Panc1 (cell line): Measurements from ENCODE around the gene SLIT1. TPM values are rescaled to one million over a fixed set of nuclear protein-coding genes. Genes with fewer than 3 reads are reported as not detected.

Experiments used
- ATAC-seq: fragments of 200-7000 bp; cut with Tn5 transposase; 2 replicates; pipeline ENCODE4 v1.9.1; 2020; ENCODE audit warnings: mild to moderate bottlenecking, moderate library complexity
- BruUV-seq: library from RNA; stranded (reverse); fragments of 400-500 nt; replicated peaks from 2 replicates; lab custom pipeline; 2021; lab: Mats Ljungman, UMichigan
- CTCF ChIA-PET: fragments of 300-600 bp; sonication (Branson Sonifier 250); formaldehyde crosslinking; loops from one replicate; lab custom pipeline; 2022; ENCODE audit warnings: antibody characterized with exemption; lab: Charles Lee
- POLR2A ChIA-PET: fragments of 300-600 bp; sonication (Branson Sonifier 250); formaldehyde crosslinking; loops from one replicate; lab custom pipeline; 2022; ENCODE audit warnings: antibody characterized with exemption; lab: Charles Lee
- DNase-seq: peaks from one replicate; pipeline ENCODE4 v3.0.0-alpha.2; 2010; ENCODE audit warnings: low read depth, low spot score
- H3K27ac ChIP-seq: 2 replicates; pipeline ENCODE4 v1.5.1; 2011; ENCODE audit warnings: mild to moderate bottlenecking, low read length, inconsistent platforms
- H3K27me3 ChIP-seq: fragments of 200-500 bp; sonication (Bioruptor generic); 2 replicates; pipeline ENCODE4 v1.6.0; 2014; ENCODE audit warnings: low read length, inconsistent platforms; ENCODE audit not compliant: control insufficient read depth, insufficient read depth
- H3K36me3 ChIP-seq: fragments of 200-500 bp; sonication (Bioruptor generic); 2 replicates; pipeline ENCODE4 v1.5.1; 2014; ENCODE audit warnings: inconsistent platforms, mild to moderate bottlenecking, low read length, moderate library complexity; ENCODE audit not compliant: control insufficient read depth, insufficient read depth
- H3K4me1 ChIP-seq: 2 replicates; pipeline ENCODE4 v1.5.1; 2011; ENCODE audit warnings: inconsistent platforms, mild to moderate bottlenecking, low read length, moderate library complexity; ENCODE audit not compliant: control insufficient read depth, insufficient read depth
- H3K4me3 ChIP-seq, 2 experiments: 2 replicates each; pipeline ENCODE4 v1.5.1; 2011 to 2012; ENCODE audit warnings: low read depth in 2 of 2, low read length in 2 of 2, mild to moderate bottlenecking in 2 of 2, inconsistent platforms in 1 of 2, moderate library complexity in 1 of 2
- H3K9me3 ChIP-seq: fragments of 200-500 bp; sonication (Bioruptor generic); 2 replicates; pipeline ENCODE4 v1.5.1; 2014; ENCODE audit warnings: low read depth, mild to moderate bottlenecking, inconsistent platforms, low read length, moderate library complexity; ENCODE audit not compliant: control insufficient read depth, insufficient read depth
- CTCF ChIP-seq: fragments of 450-650 bp; IDR thresholded peaks from 2 replicates; pipeline ENCODE4 v1.5.1; 2017; ENCODE audit warnings: mild to moderate bottlenecking
- POLR2AphosphoS5 ChIP-seq: IDR thresholded peaks from 2 replicates; pipeline ENCODE4 v1.6.1; 2012; ENCODE audit warnings: mild to moderate bottlenecking, low read depth, low read length, moderate library complexity
- REST ChIP-seq, 2 experiments: IDR thresholded peaks; 2 replicates each; pipeline ENCODE4 v1.6.1; 2011 to 2012; ENCODE audit warnings: low read depth in 2 of 2, control low read depth in 1 of 2, low read length in 1 of 2, mild to moderate bottlenecking in 1 of 2, moderate library complexity in 1 of 2; ENCODE audit not compliant: insufficient read depth in 1 of 2
- SIN3A ChIP-seq: IDR thresholded peaks from 2 replicates; pipeline ENCODE4 v1.6.1; 2012; ENCODE audit warnings: low read depth, mild to moderate bottlenecking, low read length, moderate library complexity, borderline replicate concordance; ENCODE audit not compliant: insufficient read depth
- TCF7L2 ChIP-seq: IDR thresholded peaks from 2 replicates; pipeline ENCODE4 v1.6.1; 2011; ENCODE audit warnings: mild to moderate bottlenecking, low read depth, low read length, inconsistent platforms
- in situ Hi-C: cut with HindIII; loops from 2 replicates; pipeline ENCODE4 v1.10.0; 2016; ENCODE audit warnings: low sequenced_read_pairs, low pct_unique_long_range_greater_than_20kb
- intact Hi-C: fragments of 100-400 bp; cut with micrococcal nuclease; formaldehyde crosslinking; loops from one replicate; pipeline ENCODE4 v1.10.0; 2022; ENCODE audit not compliant: unreplicated experiment
- total RNA-seq: library from RNA; stranded (reverse); gene quantifications from one replicate; pipeline ENCODE4 v1.2.1, GENCODE V29; 2021; ENCODE audit not compliant: unreplicated experiment

The SLIT1 gene
- total RNA-seq, 1 experiment from 2014 or later = 2.6 TPM

- H3K27ac ChIP-seq = no peak overlapping the region
- DNase-seq (no peak), ATAC-seq (no peak)
- H3K9me3 ChIP-seq = no peaks in the 10 kb centered on the region
- peaks cover 12% of the 10 kb centered on the region for H3K27me3 ChIP-seq
- intact Hi-C loops = no loop called here
- H3K36me3 ChIP-seq = no peaks in the 10 kb centered on the region
- in situ Hi-C loops = no loop called here
- TF ChIP-seq REST (IDR thresholded peaks at IDR 0.05; ENCODE audit: insufficient read depth in 1 of 2, low read depth in 2 of 2, low read length in 1 of 2) = no peak
- no peak for TF ChIP-seq SIN3A
- TF ChIP-seq TCF7L2 = no peak
- TF ChIP-seq POLR2AphosphoS5 = no peak
- TF ChIP-seq CTCF = no peak
- CTCF ChIA-PET = no interaction called here
- POLR2A ChIA-PET = no interaction called here
- BruUV-seq = no TSS peak
- H3K4me3 ChIP-seq = no peak overlapping the region
- peaks cover 4% of the 10 kb centered on the region for H3K4me1 ChIP-seq
These were observed 5.9 kb downstream of the SLIT1 start for GRCh38 chr10:97179731-97180362.

GRCh38 chr10:97179311-97179710, 6.4 kb downstream of the SLIT1 start:
- BruUV-seq = no TSS peak
- no peak for DNase-seq
- Histone ChIP-seq H3K27ac (no peak overlapping the region), H3K4me1 (peaks cover 1% of the 10 kb centered on the region), H3K4me3 (no peak overlapping the region), H3K27me3 (peaks cover 9% of the 10 kb centered on the region), H3K9me3 (no peaks in the 10 kb centered on the region), H3K36me3 (no peaks in the 10 kb centered on the region)
- CTCF ChIA-PET = interaction anchor here (0.6 kb wide), 1 partner anchor 79 kb away, joined by 3 read pairs; no protein-coding TSS in a partner anchor
- no peak for ATAC-seq
- intact Hi-C loops (no loop called here), in situ Hi-C loops (no loop called here)
- no peak for TF ChIP-seq TCF7L2
- TF ChIP-seq POLR2AphosphoS5 = no peak
- TF ChIP-seq REST (IDR thresholded peaks at IDR 0.05; ENCODE audit: insufficient read depth in 1 of 2, low read depth in 2 of 2, low read length in 1 of 2) = no peak
- no peak for TF ChIP-seq CTCF
- no peak for TF ChIP-seq SIN3A
- POLR2A ChIA-PET = no interaction called here
